ENCODE measurements around the gene TMEM51. TPM values are rescaled to one million over a fixed set of nuclear protein-coding genes. Genes with fewer than 3 reads are reported as not detected.
A peak's percentile ranks its signal among the peaks of the same experiment; 100 is the strongest.

Gene TMEM51
- total and polyA plus RNA-seq, 10 of the 15 experiments (the other 5 are each of a cell fraction or from before 2014, with no cell fraction given), result 0.55 to 4.8 (median 3.1) TPM

GRCh38 chr1:15231714-15232201, 78.2 kb downstream of the TMEM51 start (continued):
- TF ChIP-seq SKIL (IDR thresholded peaks at IDR 0.05; ENCODE audit: low read depth, poor library complexity, severe bottlenecking), result peak; percentile 76
- TF ChIP-seq ASH2L (IDR thresholded peaks at IDR 0.05; ENCODE audit: borderline replicate concordance, low read depth), result no peak
- peak; percentile 80; the same call in 1 of the 2 replicates for TF ChIP-seq ZNF207 (IDR thresholded peaks at IDR 0.05; ENCODE audit: borderline replicate concordance)
- peak; percentile 74 for TF ChIP-seq TCF7 (IDR thresholded peaks at IDR 0.05; ENCODE audit: borderline replicate concordance)
- TF ChIP-seq SREBF2 (IDR thresholded peaks at IDR 0.05; ENCODE audit: low read length), result no peak
- TF ChIP-seq PKNOX1 (IDR thresholded peaks at IDR 0.05), result peak; percentile 60
- TF ChIP-seq E4F1 (IDR thresholded peaks at IDR 0.05; ENCODE audit: borderline replicate concordance, partially characterized antibody), result no peak
- TF ChIP-seq NBN (IDR thresholded peaks at IDR 0.05), result peak; percentile 87
- no peak for TF ChIP-seq NRF1 (conservative IDR thresholded peaks at IDR 0.05; ENCODE audit: low read depth, low read length)
- no peak for TF ChIP-seq USF2 (IDR thresholded peaks at IDR 0.05; ENCODE audit: borderline replicate concordance, low read depth, low read length)
- no peak for TF ChIP-seq ESRRA (IDR thresholded peaks at IDR 0.05; ENCODE audit: low read length)
- TF ChIP-seq MEF2A (IDR thresholded peaks at IDR 0.05; ENCODE audit: insufficient read depth, low read depth, low read length), result 0 out of 2 replicates have a peak, but pooled peaks have one; percentile 26
- TF ChIP-seq ELK1 (IDR thresholded peaks at IDR 0.05; ENCODE audit: low read depth, low read length), result no peak
- TF ChIP-seq MLLT1 (IDR thresholded peaks at IDR 0.05), result peak; percentile 65; the same call in 1 of the 2 replicates
- TF ChIP-seq USF1 (IDR thresholded peaks at IDR 0.05; ENCODE audit: borderline replicate concordance, extremely low read length, insufficient read depth, low read depth, low read length), result no peak
- TF ChIP-seq IRF4 (IDR thresholded peaks at IDR 0.05; ENCODE audit: low read depth, low read length), result 0 out of 2 replicates have a peak, but pooled peaks have one; percentile 42
- no peak for TF ChIP-seq POLR2A (IDR thresholded peaks at IDR 0.05; ENCODE audit: low read depth, low read length)
- 0 out of 2 replicates have a peak, but pooled peaks have one; percentile 28 for TF ChIP-seq MTA3 (IDR thresholded peaks at IDR 0.05; ENCODE audit: borderline replicate concordance, low read length)
- peak; percentile 25; the same call in 1 of the 2 replicates for TF ChIP-seq GATAD2B (conservative IDR thresholded peaks at IDR 0.05; ENCODE audit: low read depth)
- TF ChIP-seq SP1 (IDR thresholded peaks at IDR 0.05; ENCODE audit: low read depth, low read length), result no peak

Measured in GM12878 (cell line).